ENCODE data around the gene POLR2J3.
"Not testable (repeated sequence)": the region's sequence is repeated elsewhere in the genome, so short reads cannot be mapped to it uniquely, and the experiment has no call there.

Gene POLR2J3

GRCh38 chr7:102611675-102612325 lies 39.4 kb upstream of the POLR2J3 start:
- CTCF ChIA-PET; H3K36me3 ChIP-seq (ENCODE audit: control insufficient read depth in 4 of 4, insufficient read depth in 4 of 4, low read length in 3 of 4); POLR2A ChIA-PET; H3K27ac ChIP-seq (ENCODE audit: insufficient read depth in 1 of 2, low read depth in 1 of 2, low read length in 2 of 2, poor library complexity in 1 of 2, severe bottlenecking in 2 of 2); H3K4me1 ChIP-seq (ENCODE audit: control extremely low read depth in 1 of 4, control insufficient read depth in 4 of 4, insufficient read depth in 4 of 4, low read length in 3 of 4); H3K9me3 ChIP-seq (ENCODE audit: control extremely low read depth in 1 of 5, control insufficient read depth in 4 of 5, insufficient read depth in 2 of 5, low read depth in 1 of 5, low read length in 4 of 5); H3K27me3 ChIP-seq (replicated peaks in 2 of 5; ENCODE audit: control insufficient read depth in 4 of 5, insufficient read depth in 5 of 5, low read length in 4 of 5): not testable (repeated sequence)
- peak overlapping the region in 2 of 7 experiments; percentile 23 to 43 for H3K4me3 ChIP-seq (ENCODE audit: control insufficient read depth in 1 of 7, extremely low read depth in 1 of 7, insufficient read depth in 4 of 7, low read depth in 2 of 7, low read length in 6 of 7)
- WGBS (ENCODE audit: insufficient coverage): 34% methylated on average over 4 of the region's 10 CpGs
- peak; percentile 58 to 78 (median 74) for DNase-seq

DNA sequence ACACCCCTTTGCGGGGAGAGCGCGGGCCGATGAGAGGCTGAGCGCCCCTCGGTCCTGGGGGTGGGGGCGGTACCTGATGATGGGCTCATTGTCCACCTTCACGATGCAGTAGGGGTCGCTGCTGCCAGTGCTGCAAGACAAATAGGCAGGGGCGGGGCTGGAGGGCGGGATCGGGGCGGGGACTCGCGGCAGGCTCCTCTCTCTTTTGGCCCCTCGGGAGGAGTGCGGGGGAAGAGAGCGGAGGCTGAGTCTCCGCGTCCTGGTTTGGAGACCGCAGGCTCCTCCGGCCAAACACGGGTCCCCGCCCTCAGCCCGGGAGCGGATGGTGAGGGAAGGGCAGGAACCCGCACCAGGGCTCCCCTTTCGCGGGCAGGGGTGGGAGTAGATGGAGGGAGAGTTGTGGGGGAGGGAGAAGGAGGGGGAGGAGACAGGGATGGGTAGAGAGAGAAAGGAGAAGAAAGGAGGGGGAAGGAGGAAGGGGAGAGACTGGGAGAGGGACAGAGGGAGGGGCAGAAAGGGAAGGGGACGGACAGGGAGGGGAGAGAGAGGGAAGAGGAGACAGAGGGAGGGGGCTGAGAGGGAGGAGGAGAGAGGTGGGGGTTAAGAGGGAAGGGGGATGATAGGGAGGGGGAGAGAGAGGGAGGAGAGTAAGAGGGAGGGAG lies 38.8 kb upstream of the POLR2J3 start:
- H3K27ac ChIP-seq (ENCODE audit: insufficient read depth in 1 of 2, low read depth in 1 of 2, low read length in 2 of 2, poor library complexity in 1 of 2, severe bottlenecking in 2 of 2); H3K36me3 ChIP-seq (ENCODE audit: control insufficient read depth in 4 of 4, insufficient read depth in 4 of 4, low read length in 3 of 4); H3K4me1 ChIP-seq (ENCODE audit: control extremely low read depth in 1 of 4, control insufficient read depth in 4 of 4, insufficient read depth in 4 of 4, low read length in 3 of 4); H3K9me3 ChIP-seq (ENCODE audit: control extremely low read depth in 1 of 5, control insufficient read depth in 4 of 5, insufficient read depth in 2 of 5, low read depth in 1 of 5, low read length in 4 of 5); DNase-seq; H3K4me3 ChIP-seq (ENCODE audit: control insufficient read depth in 1 of 7, extremely low read depth in 1 of 7, insufficient read depth in 4 of 7, low read depth in 2 of 7, low read length in 6 of 7); POLR2A ChIA-PET; H3K27me3 ChIP-seq (replicated peaks in 2 of 5; ENCODE audit: control insufficient read depth in 4 of 5, insufficient read depth in 5 of 5, low read length in 4 of 5); CTCF ChIA-PET: not testable (repeated sequence)
- no CpG with 5 or more reads among the region's 30 CpGs for WGBS (ENCODE audit: insufficient coverage)

DNA sequence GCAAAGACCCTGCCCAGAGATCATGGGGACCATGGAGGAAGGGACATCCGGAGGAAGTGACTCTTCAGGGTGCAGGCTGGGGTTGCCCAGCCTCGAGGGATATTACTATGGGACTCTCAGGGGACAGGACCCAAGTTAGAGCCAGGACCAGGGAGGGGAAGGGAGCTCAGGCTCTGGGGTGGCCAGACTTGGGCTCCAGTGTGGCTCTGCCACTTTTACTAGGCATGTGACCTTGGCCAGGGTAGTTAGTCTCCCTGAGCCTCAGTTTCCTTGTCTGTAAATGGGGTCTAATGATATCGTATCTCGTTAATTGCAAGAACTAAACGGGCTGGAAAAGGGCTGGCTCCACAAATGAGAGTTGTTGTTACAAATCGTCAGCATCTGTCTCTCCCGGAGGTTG lies 38.1 kb upstream of the POLR2J3 start:
- POLR2A ChIA-PET; H3K4me3 ChIP-seq (ENCODE audit: control insufficient read depth in 1 of 7, extremely low read depth in 1 of 7, insufficient read depth in 4 of 7, low read depth in 2 of 7, low read length in 6 of 7); H3K27me3 ChIP-seq (replicated peaks in 2 of 5; ENCODE audit: control insufficient read depth in 4 of 5, insufficient read depth in 5 of 5, low read length in 4 of 5); H3K36me3 ChIP-seq (ENCODE audit: control insufficient read depth in 4 of 4, insufficient read depth in 4 of 4, low read length in 3 of 4); H3K27ac ChIP-seq (ENCODE audit: insufficient read depth in 1 of 2, low read depth in 1 of 2, low read length in 2 of 2, poor library complexity in 1 of 2, severe bottlenecking in 2 of 2); H3K9me3 ChIP-seq (ENCODE audit: control extremely low read depth in 1 of 5, control insufficient read depth in 4 of 5, insufficient read depth in 2 of 5, low read depth in 1 of 5, low read length in 4 of 5); CTCF ChIA-PET; DNase-seq; H3K4me1 ChIP-seq (ENCODE audit: control extremely low read depth in 1 of 4, control insufficient read depth in 4 of 4, insufficient read depth in 4 of 4, low read length in 3 of 4): not testable (repeated sequence)
- no CpG with 5 or more reads among the region's 7 CpGs for WGBS (ENCODE audit: insufficient coverage)

- DNase-seq; H3K4me1 ChIP-seq (ENCODE audit: control extremely low read depth in 1 of 4, control insufficient read depth in 4 of 4, insufficient read depth in 4 of 4, low read length in 3 of 4); H3K9me3 ChIP-seq (ENCODE audit: control extremely low read depth in 1 of 5, control insufficient read depth in 4 of 5, insufficient read depth in 2 of 5, low read depth in 1 of 5, low read length in 4 of 5); H3K27ac ChIP-seq (ENCODE audit: insufficient read depth in 1 of 2, low read depth in 1 of 2, low read length in 2 of 2, poor library complexity in 1 of 2, severe bottlenecking in 2 of 2); H3K4me3 ChIP-seq (ENCODE audit: control insufficient read depth in 1 of 7, extremely low read depth in 1 of 7, insufficient read depth in 4 of 7, low read depth in 2 of 7, low read length in 6 of 7); CTCF ChIA-PET; POLR2A ChIA-PET; H3K27me3 ChIP-seq (replicated peaks in 2 of 5; ENCODE audit: control insufficient read depth in 4 of 5, insufficient read depth in 5 of 5, low read length in 4 of 5); H3K36me3 ChIP-seq (ENCODE audit: control insufficient read depth in 4 of 4, insufficient read depth in 4 of 4, low read length in 3 of 4): not testable (repeated sequence)
- 100% methylated on average over 3 of the region's 10 CpGs for WGBS (ENCODE audit: insufficient coverage)
Observed at GRCh38 chr7:102609734-102610133, 37.4 kb upstream of the POLR2J3 start.

GRCh38 chr7:102606848-102607247 lies 34.5 kb upstream of the POLR2J3 start:
- WGBS (ENCODE audit: insufficient coverage): no CpG with 5 or more reads among the region's 5 CpGs
- POLR2A ChIA-PET, CTCF ChIA-PET: not testable (repeated sequence)

DNA sequence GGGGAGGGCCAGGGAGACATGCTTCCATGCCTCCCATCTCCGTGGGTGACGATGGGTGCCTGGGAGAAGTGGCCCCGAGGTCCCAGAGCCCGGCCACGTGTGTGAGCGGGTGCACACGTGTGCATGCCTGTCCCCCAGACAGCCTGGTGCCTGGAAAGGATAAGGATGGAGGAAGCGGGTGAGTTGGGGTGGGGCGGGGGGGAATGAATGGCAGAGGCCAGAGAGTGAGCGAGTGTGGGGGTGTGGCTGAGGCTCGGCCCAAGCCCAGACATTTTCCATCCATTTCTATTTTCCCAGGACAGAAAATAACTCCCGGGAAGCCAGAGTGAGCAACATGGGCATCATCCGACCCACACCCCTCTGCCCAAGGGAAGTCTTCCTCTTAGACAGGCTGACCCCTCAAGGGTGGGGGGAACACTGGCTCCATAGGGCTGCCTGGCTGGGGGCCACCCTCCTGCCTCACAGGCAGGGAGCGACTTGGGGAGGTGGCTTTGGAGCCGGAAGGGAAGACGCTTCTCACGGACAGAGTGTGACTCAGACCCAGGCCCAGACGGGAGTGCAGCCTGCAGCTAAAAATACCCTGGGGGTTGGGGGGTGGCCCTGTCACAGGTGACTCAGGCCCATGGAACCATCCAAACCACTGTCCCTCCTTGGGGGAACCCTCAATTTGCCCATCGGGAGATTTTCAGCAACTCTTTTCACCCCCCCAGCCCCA lies 32.2 kb upstream of the POLR2J3 start:
- DNase-seq; H3K27me3 ChIP-seq (replicated peaks in 2 of 5; ENCODE audit: control insufficient read depth in 4 of 5, insufficient read depth in 5 of 5, low read length in 4 of 5); H3K4me1 ChIP-seq (ENCODE audit: control extremely low read depth in 1 of 4, control insufficient read depth in 4 of 4, insufficient read depth in 4 of 4, low read length in 3 of 4); H3K4me3 ChIP-seq (ENCODE audit: control insufficient read depth in 1 of 7, extremely low read depth in 1 of 7, insufficient read depth in 4 of 7, low read depth in 2 of 7, low read length in 6 of 7); POLR2A ChIA-PET; H3K27ac ChIP-seq (ENCODE audit: insufficient read depth in 1 of 2, low read depth in 1 of 2, low read length in 2 of 2, poor library complexity in 1 of 2, severe bottlenecking in 2 of 2); H3K9me3 ChIP-seq (ENCODE audit: control extremely low read depth in 1 of 5, control insufficient read depth in 4 of 5, insufficient read depth in 2 of 5, low read depth in 1 of 5, low read length in 4 of 5); H3K36me3 ChIP-seq (ENCODE audit: control insufficient read depth in 4 of 4, insufficient read depth in 4 of 4, low read length in 3 of 4); CTCF ChIA-PET: not testable (repeated sequence)
- no CpG with 5 or more reads among the region's 19 CpGs for WGBS (ENCODE audit: insufficient coverage)

More at GRCh38 chr7:102606848-102607247, 34.5 kb upstream of the POLR2J3 start:
- H3K27ac ChIP-seq (ENCODE audit: insufficient read depth in 1 of 2, low read depth in 1 of 2, low read length in 2 of 2, poor library complexity in 1 of 2, severe bottlenecking in 2 of 2); H3K4me3 ChIP-seq (ENCODE audit: control insufficient read depth in 1 of 7, extremely low read depth in 1 of 7, insufficient read depth in 4 of 7, low read depth in 2 of 7, low read length in 6 of 7); H3K9me3 ChIP-seq (ENCODE audit: control extremely low read depth in 1 of 5, control insufficient read depth in 4 of 5, insufficient read depth in 2 of 5, low read depth in 1 of 5, low read length in 4 of 5); H3K36me3 ChIP-seq (ENCODE audit: control insufficient read depth in 4 of 4, insufficient read depth in 4 of 4, low read length in 3 of 4); H3K4me1 ChIP-seq (ENCODE audit: control extremely low read depth in 1 of 4, control insufficient read depth in 4 of 4, insufficient read depth in 4 of 4, low read length in 3 of 4); DNase-seq; H3K27me3 ChIP-seq (replicated peaks in 2 of 5; ENCODE audit: control insufficient read depth in 4 of 5, insufficient read depth in 5 of 5, low read length in 4 of 5): not testable (repeated sequence)

DNA sequence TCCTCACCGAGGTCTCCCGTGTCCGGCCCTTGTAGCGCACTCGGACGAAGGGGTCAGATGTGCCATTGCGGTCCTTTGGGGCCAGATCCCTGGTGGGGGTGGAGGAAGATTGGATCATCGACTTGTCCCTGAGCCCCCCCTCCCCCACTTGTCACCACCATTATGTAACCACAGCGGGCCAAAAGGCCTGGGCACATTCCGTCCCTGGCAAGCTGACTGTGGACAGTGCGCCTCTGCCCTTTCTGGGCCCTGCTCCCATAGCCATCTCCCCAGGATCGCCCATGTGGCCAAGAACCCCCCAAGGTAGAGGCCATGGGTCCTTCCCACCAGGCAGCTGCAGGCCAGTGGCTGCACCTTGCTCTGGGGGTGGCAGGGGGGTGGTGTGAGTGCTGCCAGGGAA lies 29.9 kb upstream of the POLR2J3 start:
- DNase-seq; H3K4me1 ChIP-seq (ENCODE audit: control extremely low read depth in 1 of 4, control insufficient read depth in 4 of 4, insufficient read depth in 4 of 4, low read length in 3 of 4); H3K27ac ChIP-seq (ENCODE audit: insufficient read depth in 1 of 2, low read depth in 1 of 2, low read length in 2 of 2, poor library complexity in 1 of 2, severe bottlenecking in 2 of 2); CTCF ChIA-PET; POLR2A ChIA-PET; H3K27me3 ChIP-seq (replicated peaks in 2 of 5; ENCODE audit: control insufficient read depth in 4 of 5, insufficient read depth in 5 of 5, low read length in 4 of 5); H3K4me3 ChIP-seq (ENCODE audit: control insufficient read depth in 1 of 7, extremely low read depth in 1 of 7, insufficient read depth in 4 of 7, low read depth in 2 of 7, low read length in 6 of 7); H3K9me3 ChIP-seq (ENCODE audit: control extremely low read depth in 1 of 5, control insufficient read depth in 4 of 5, insufficient read depth in 2 of 5, low read depth in 1 of 5, low read length in 4 of 5); H3K36me3 ChIP-seq (ENCODE audit: control insufficient read depth in 4 of 4, insufficient read depth in 4 of 4, low read length in 3 of 4): not testable (repeated sequence)
- WGBS (ENCODE audit: insufficient coverage): no CpG with 5 or more reads among the region's 12 CpGs
